Stomach (tissue), 9 donors: ENCODE data around the gene SQSTM1. TPM values are rescaled to one million over a fixed set of nuclear protein-coding genes. Genes with fewer than 3 reads are reported as not detected.

Experiments
- DNase-seq, 2 donors: peaks; one replicate each; pipeline versions ENCODE4 v3.0.0 to v3.0.0-alpha.2; 2013 to 2019
- H3K27ac ChIP-seq, 5 donors: fragments of 200-600 bp in 4 of 5; sonication (generic) in 4 of 5; one replicate each; pipeline ENCODE4 v1.5.1; 2013 to 2019; ENCODE audit warnings: mild to moderate bottlenecking in 1 of 5, moderate library complexity in 1 of 5
- H3K27me3 ChIP-seq, 3 donors: fragments of 200-600 bp; sonication (generic); one replicate each; pipeline ENCODE4 v1.5.1; 2017 to 2019; ENCODE audit warnings: mixed run types in 1 of 3
- H3K36me3 ChIP-seq, 4 donors: fragments of 200-600 bp; sonication (generic); 1 replicate in 3 of 4; 2 replicates in 1 of 4; pipeline ENCODE4 v1.5.1; 2016 to 2019
- H3K4me1 ChIP-seq, 4 donors: fragments of 200-600 bp; sonication (generic); one replicate each; pipeline ENCODE4 v1.5.1; 2016 to 2019
- H3K4me3 ChIP-seq, 4 donors: fragments of 200-600 bp; sonication (generic) in 3 of 4; one replicate each; pipeline ENCODE4 v1.5.1; 2016 to 2019; ENCODE audit warnings: mild to moderate bottlenecking in 1 of 4
- H3K9me3 ChIP-seq, 4 donors: fragments of 200-600 bp; sonication (generic); one replicate each; pipeline ENCODE4 v1.5.1; 2016 to 2019
- CTCF ChIP-seq, 7 experiments: fragments of 450-650 bp in 4 of 7; fragments of 200-600 bp in 3 of 7; sonication (generic) in 3 of 7; IDR thresholded peaks; one replicate each; pipeline ENCODE4 v1.5.1; 2016 to 2019; ENCODE audit warnings: antibody characterized with exemption in 7 of 7, control low read depth in 2 of 7, mild to moderate bottlenecking in 1 of 7
- EP300 ChIP-seq: sonication (generic); formaldehyde crosslinking; IDR thresholded peaks from one replicate; pipeline ENCODE4 v1.6.1; 2017; ENCODE audit warnings: antibody characterized with exemption
- POLR2A ChIP-seq, 4 donors: fragments of 450-650 bp; IDR thresholded peaks; one replicate each; pipeline ENCODE4 v1.6.1; 2016; ENCODE audit warnings: antibody characterized with exemption in 4 of 4, control low read depth in 2 of 4, mild to moderate bottlenecking in 1 of 4, moderate library complexity in 1 of 4
- POLR2AphosphoS5 ChIP-seq, 3 donors: sonication (generic); formaldehyde crosslinking; IDR thresholded peaks; one replicate each; pipeline ENCODE4 v1.6.1; 2016; ENCODE audit warnings: antibody characterized with exemption in 3 of 3
- WGBS, 5 donors: extraction: QIAGEN DNeasy Blood & Tissue Kit in 3 of 5; methylation state at CpG; one replicate each; pipeline versions ENCODE4 v1.1.5 to v1.1.7; 2013 to 2018; 5-methylcytosine and 5-hydroxymethylcytosine counted together
- intact Hi-C: fragments of 100-400 bp; cut with DNase I; formaldehyde crosslinking; loops from one replicate; pipeline ENCODE4 v1.15.1; 2023; ENCODE audit warnings: low total_unique reads
- polyA plus RNA-seq, 3 donors: library from polyadenylated mRNA; stranded (reverse); fragments of 200-250 nt; gene quantifications; one replicate each; pipeline ENCODE4 v1.2.3, GENCODE V29; 2013
- total RNA-seq, 5 donors: library from RNA; depleted of rRNA; stranded (reverse); fragments of >200 nt; gene quantifications; one replicate each; pipeline versions ENCODE4 v1.1.0 to v1.2.3, GENCODE V29; 2014 to 2016
- donor health status: healthy with polysubstance abuse.
- donor health status: Bipolar disorder and iron deficiency.
- donor health status: healthy.

Gene SQSTM1
- total and polyA plus RNA-seq, 8 donors: 163 to 693 (median 356) TPM

- TF ChIP-seq POLR2A (IDR thresholded peaks at IDR 0.05): no peak
- no peak for TF ChIP-seq EP300
- TF ChIP-seq POLR2AphosphoS5 (IDR thresholded peaks at IDR 0.05): no peak
- no peak for TF ChIP-seq CTCF (IDR thresholded peaks at IDR 0.05)
- intact Hi-C loops: no loop called here
- no peaks in the 10 kb centered on the region for H3K27me3 ChIP-seq
- no peak overlapping the region for H3K4me3 ChIP-seq
- no peaks in the 10 kb centered on the region for H3K4me1 ChIP-seq
- peaks cover 0 to 24% (median 12%) of the 10 kb centered on the region in 4 donors for H3K9me3 ChIP-seq
- no peak overlapping the region for H3K27ac ChIP-seq
- no peak for DNase-seq
- WGBS, 5 donors: 87 to 94% (median 91%) methylated on average over 8 to 12 of the region's 12 CpGs
- H3K36me3 ChIP-seq: peaks cover 52 to 97% (median 90%) of the 10 kb centered on the region in 4 donors
Measured at GRCh38 chr5:179880066-179880650, 59.5 kb downstream of the SQSTM1 start.

- WGBS, 5 donors: 87 to 91% (median 90%) methylated on average over 25 of the region's 25 CpGs
- TF ChIP-seq POLR2AphosphoS5 (IDR thresholded peaks at IDR 0.05) (no peak), CTCF (IDR thresholded peaks at IDR 0.05) (no peak)
- intact Hi-C loops: no loop called here
Measured at GRCh38 chr5:179880848-179881590, 60.3 kb downstream of the SQSTM1 start.

GRCh38 chr5:179882338-179882737 lies 61.6 kb downstream of the SQSTM1 start:
- intact Hi-C loops: no loop called here
- no peak overlapping the region for H3K4me3 ChIP-seq
- DNase-seq: no peak
- no peak overlapping the region for H3K27ac ChIP-seq
- no peak for TF ChIP-seq CTCF (IDR thresholded peaks at IDR 0.05)
- TF ChIP-seq POLR2AphosphoS5 (IDR thresholded peaks at IDR 0.05): no peak
- no peak for TF ChIP-seq POLR2A (IDR thresholded peaks at IDR 0.05)
- no peak for TF ChIP-seq EP300
- peaks cover 41 to 97% (median 90%) of the 10 kb centered on the region in 4 donors for H3K36me3 ChIP-seq
- no peaks in the 10 kb centered on the region for H3K27me3 ChIP-seq
- no peaks in the 10 kb centered on the region for H3K4me1 ChIP-seq
- peaks cover 0 to 24% (median 12%) of the 10 kb centered on the region in 4 donors for H3K9me3 ChIP-seq
- WGBS, 5 donors: 75 to 98% (median 90%) methylated on average over 4 of the region's 4 CpGs

More at GRCh38 chr5:179880848-179881590, 60.3 kb downstream of the SQSTM1 start:
- Histone ChIP-seq H3K36me3 (peaks cover 43 to 97% (median 90%) of the 10 kb centered on the region in 4 donors), H3K4me1 (no peaks in the 10 kb centered on the region), H3K27me3 (no peaks in the 10 kb centered on the region), H3K27ac (no peak overlapping the region), H3K9me3 (peaks cover 0 to 24% (median 12%) of the 10 kb centered on the region in 4 donors), H3K4me3 (no peak overlapping the region)
- DNase-seq: no peak

GRCh38 chr5:179883163-179883562 lies 62.5 kb downstream of the SQSTM1 start:
- intact Hi-C loops: no loop called here

More at GRCh38 chr5:179883163-179883562, 62.5 kb downstream of the SQSTM1 start:
- H3K9me3 ChIP-seq: peaks cover 0 to 24% (median 12%) of the 10 kb centered on the region in 4 donors
- H3K27me3 ChIP-seq: no peaks in the 10 kb centered on the region
- H3K27ac ChIP-seq: no peak overlapping the region
- DNase-seq: no peak
- H3K4me1 ChIP-seq: no peaks in the 10 kb centered on the region
- H3K4me3 ChIP-seq: no peak overlapping the region
- 98 to 99% (median 99%) methylated on average over 3 of the region's 3 CpGs for WGBS, 5 donors
- peaks cover 49 to 99% (median 90%) of the 10 kb centered on the region in 4 donors for H3K36me3 ChIP-seq
- TF ChIP-seq POLR2AphosphoS5 (IDR thresholded peaks at IDR 0.05) (no peak), EP300 (no peak), POLR2A (IDR thresholded peaks at IDR 0.05) (no peak), CTCF (IDR thresholded peaks at IDR 0.05) (no peak)
